HG02610 (cell line): Measurements from ENCODE around the gene BCL6.

Experiments
- ATAC-seq: cut with Tn5 transposase; IDR thresholded peaks from one replicate; pipeline ENCODE4 v1.9.1; 2021; ENCODE audit warnings: mild to moderate bottlenecking, moderate library complexity; ENCODE audit not compliant: unreplicated experiment

BCL6 gene

DNA sequence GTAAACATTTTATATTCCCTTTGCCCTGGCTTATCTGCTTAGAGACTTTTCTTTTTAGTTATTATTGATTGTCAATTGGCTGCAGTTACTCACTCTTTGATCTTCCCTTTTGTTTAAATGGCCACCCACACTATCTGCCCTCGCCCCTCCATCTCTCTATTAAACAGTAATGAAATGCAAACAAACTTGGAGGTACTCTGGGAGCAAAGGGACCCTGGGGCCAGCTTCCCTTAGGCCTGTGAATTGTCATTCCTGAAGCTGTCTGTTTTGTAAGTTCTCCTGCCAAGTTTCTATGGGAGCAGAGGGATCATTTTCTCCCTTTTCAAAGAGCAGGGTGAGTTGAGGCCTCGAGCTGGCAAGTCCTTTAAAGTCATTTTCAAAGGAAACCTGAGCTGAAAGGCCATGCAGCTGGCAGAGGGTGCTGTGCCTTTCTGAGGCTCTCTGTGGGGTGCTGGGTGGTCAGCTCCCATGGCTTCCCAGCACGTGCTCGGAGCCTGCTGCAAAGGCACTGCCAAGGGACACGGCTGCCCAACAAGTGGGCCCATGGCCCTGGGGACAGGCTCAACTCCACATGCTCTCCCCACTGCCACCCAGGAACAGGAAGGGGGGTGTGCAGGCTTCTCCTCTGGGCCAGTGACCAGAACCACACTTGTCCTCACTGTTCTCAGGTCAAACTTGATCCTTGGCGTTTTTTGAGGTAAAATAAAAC lies 25.5 kb downstream of the BCL6 start:
- ATAC-seq = no peak

DNA sequence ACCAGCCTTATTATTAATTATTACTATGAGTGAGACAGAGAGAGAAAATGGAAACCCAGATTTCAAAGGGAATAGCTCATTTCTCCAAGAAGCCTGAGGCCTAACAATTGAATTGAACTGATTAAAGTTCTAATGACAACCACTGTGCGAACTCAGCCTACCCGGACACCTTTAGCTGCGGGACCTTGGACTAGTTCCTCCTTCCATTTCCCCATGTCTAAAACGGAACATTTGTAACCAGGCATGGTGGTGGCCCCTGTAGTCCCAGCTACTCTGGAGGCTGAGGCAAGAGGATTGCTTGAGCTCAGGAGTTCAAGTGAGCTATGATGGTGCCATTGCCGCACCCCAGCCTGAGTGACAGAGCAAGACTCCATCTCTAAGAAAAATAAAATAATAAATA lies 26.5 kb downstream of the BCL6 start:
- no peak for ATAC-seq

DNA sequence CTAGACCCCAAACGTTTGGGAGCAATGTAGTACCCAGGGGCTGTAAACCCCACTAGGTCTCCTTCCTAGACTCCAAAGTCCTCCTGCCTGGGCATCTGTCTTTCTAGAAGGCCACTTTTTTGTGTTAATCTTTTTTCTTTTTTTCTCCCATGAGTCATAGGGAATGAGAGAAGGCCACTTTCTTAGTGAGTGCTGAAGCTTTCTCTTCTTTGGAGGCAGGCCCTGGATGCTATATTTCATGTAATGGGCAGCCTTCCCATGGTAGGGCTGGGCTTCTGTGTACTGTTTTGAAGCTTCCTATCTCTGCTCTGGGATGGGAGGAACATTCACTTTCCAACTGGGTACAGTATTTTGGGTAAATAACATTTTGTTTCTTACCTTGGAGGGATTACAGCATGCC lies 27.7 kb downstream of the BCL6 start:
- ATAC-seq = no peak

DNA sequence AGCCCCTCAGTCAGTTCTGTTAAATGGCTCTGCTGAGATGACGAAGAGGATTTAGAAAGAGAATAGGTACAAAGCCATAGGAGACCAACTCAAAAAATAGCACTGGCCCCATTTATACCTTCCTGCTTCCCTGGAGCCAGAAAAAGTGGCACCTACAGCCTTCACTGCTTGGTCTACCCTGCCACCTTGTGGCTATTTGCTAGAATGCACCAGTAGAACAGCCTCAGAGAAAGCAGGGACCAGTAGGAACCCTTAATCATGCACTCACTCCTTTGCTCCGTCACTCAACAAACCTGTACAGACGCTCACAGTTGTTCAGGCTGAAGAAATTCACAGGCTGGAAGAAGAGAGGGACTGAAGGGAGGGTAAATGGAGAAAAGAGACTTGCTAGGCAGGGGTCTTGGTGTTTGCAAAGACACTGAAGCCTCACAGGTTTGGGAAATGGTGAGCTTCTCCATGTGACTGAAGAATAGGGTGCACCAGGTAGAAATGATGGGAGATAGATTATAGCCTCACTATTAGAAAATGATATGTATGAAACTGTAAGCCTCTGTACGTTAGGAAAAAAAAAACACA lies 30.8 kb downstream of the BCL6 start:
- peak; percentile 82 for ATAC-seq

DNA sequence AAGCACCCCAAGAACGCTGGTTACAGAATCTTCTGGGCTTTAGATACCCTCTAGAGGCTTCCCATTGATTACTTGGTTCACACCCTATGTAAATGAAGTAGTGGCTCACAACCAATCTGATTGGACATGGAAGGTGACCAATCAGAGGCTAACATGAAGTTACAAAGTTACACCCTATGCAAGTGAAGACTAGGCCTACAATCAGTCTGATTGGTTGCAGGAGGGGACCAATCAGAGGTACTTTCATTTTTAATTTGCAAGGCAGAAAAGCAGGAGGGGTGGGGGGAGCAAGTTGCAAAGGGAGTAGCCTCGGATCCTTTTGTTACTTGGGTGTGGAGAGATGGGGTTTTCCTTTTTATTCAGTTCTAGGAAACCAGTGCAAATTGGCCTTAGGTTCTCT lies 31.8 kb downstream of the BCL6 start:
- ATAC-seq = no peak

DNA sequence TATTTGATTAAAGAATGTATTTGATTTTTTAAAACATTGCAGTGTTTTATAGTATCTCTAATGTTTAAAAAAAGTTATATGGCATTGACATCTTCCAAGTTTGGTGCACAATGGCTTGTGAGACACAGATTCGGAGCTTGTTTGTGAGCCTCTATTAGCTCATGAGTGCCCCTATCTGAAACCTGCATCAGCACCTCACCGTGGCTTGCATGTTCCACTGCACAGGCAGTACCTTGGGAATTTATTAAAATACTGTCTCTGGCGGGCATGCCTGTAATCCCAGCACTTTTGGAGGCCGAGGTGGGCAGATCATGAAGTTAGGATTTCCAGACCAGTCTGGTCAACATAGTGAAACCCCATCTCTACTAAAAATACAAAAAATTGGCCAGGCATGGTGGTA lies 36.1 kb downstream of the BCL6 start:
- no peak for ATAC-seq

DNA sequence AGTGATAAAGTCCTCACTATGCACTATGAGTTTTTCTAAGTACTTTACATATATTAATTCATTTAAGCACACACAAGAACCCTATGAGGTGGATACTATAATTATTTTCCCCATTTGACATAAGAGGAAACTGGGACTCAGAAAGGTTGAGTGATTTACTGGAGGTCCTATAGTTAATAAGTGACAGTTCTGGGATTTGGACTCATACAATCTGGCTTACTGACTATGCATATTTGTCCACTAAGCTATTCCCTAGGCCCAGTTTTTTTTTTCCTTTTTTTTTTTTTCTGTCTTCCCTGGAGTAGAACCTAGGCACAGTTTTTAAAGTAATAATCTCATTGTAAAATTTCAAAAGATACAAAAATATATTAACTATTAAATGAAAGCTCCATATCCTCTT lies 36.6 kb downstream of the BCL6 start:
- no peak for ATAC-seq

DNA sequence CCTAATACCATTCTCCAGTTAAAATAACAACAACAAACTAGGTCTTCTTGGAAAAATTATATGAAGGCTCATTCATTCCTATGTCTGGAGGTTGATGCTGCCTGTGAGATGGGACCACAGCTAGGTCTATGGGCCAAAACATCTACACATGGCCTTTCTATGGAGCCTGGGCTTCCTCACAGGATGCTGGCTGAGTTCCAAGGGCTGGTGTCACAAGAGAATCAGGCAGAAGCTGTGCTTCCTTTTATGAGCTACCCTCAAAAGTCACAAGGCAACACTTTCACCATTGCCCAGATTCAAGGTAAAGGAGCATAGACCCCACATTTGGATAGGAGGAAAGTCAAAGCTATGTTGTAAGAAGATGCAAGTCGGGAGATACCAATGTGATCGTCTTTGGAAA lies 38.3 kb downstream of the BCL6 start:
- ATAC-seq = no peak

DNA sequence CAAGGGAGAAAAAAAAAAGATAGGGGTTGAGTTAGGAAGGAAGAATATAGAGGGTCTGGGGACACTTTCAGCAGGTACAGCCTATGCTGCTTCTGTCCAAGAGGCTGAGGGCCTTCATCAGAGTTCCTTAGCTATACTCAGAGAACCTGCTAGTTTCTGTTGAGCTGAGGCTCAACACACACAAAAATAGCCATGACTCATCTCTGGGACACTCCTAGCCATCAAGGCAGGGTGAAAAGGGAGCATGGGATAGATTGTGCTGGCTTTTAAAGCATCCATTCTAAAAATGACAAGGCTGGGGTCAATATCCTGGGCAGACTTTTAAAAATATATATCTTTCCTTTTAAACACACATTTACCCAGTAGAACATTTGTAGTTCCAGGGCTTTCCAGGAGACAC lies 40.1 kb downstream of the BCL6 start:
- no peak for ATAC-seq

DNA sequence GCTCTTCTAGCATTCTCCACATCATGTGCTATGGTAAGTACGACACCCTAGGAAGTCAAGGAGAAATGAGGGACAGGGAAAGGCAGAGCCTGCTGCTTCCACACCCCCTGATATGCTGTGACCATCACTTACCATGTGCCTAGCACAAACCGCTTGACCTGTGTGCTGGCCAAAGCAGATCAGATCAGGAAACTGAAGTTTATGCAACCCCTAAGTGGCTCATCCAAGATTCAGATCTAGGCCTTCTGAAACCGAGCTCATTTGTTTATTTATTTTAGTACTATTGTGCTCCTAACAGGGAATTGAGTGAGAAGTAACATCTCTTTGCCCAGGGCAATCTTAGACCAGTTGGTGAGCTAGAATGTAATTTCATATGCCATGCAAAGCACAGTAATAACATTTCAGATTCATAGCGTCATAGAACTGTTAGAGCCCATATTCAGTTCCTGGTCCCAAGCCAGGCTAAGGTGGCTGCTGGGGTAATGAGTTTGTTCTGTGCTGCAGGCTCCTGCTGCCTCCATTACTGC lies 42.7 kb downstream of the BCL6 start, which contains the start of gene RTP2:
Gene RTP2, minus strand, starts transcription at position 51 of the 527 bp plus-strand sequence. CDS start 429 bp downstream, outside the sequence.
- no peak for ATAC-seq

DNA sequence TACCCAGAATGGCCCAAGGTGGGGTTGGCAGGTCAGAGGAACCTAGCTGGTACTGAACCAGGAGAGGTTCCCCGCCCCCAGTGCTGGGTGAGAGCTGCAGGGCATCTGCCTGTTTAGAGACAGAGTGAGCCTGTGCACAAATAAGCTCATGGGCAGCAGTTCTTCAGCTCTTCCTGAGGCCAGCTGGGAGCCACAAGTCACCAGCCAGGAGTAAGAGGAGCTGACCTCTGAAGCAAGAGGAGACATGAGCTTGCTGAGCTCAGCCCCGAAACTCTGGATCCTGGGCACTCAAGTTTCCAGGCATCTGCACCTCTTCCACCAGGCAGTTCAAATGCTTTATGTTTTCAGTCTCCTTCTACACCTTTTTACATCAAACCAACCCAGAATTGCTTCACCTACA lies 45.0 kb downstream of the BCL6 start:
- ATAC-seq = no peak

DNA sequence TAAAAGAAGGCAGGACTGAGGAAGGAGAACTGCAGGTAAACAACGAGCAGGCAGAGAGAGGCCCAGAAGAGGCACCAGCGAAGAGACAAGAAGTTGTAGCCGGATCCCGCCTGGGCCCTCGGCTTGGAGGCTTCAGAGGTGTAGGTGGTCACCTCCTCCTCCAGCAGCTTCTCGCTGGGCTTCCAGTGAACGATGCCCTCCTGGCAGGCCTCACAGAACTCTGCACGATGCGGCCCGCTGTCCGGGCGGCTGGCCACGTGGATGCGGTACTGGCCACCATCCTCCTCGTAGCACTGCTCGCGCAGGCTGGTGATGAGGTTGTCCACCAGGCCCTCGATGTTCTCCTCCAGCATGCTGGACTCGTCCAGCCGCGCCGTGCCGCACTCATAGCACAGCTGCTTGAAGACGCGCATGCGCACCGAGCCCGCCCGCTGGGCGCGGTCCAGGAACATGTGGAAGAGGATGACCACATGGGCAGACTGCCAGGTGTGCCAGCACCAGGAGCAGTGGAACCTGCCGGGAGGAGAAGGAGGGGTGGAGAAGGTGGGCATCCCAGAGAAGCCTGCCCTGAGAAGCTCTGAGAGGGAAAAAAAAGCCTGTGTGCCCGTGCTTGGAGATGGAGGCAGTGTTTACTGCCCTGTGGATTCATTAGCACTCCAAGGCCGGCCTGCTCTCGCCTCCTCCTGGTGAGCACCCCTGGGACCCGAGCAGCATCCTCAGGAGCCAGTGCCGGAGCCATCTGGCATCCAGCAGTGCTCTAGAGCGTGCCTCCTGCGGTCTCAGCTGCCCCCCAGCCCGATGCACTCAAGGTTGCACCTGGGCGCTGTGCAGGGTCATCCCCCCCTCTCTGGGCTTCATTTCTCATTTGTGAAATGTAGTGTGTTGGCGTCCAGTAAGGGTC lies 46.5 kb downstream of the BCL6 start:
- ATAC-seq = no peak

DNA sequence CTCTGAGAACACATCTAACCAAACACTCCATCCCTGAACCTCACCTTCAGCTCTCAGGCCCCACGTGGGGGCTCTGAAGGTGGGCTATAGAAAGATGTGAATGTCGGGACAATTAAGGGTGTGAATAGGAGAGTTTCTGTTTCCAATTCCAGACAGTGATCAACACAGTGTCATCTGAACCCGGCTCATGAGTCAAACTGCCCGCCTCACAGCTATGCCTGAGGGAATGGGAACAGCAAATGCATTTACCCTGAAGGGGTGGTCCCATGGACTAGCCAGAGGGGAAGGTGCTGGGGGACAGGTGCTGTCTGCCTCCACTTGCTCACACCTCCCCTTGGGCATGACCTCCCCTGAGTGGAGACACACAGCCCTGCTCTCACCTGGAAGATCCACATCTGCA lies 49.2 kb downstream of the BCL6 start:
- ATAC-seq = no peak

DNA sequence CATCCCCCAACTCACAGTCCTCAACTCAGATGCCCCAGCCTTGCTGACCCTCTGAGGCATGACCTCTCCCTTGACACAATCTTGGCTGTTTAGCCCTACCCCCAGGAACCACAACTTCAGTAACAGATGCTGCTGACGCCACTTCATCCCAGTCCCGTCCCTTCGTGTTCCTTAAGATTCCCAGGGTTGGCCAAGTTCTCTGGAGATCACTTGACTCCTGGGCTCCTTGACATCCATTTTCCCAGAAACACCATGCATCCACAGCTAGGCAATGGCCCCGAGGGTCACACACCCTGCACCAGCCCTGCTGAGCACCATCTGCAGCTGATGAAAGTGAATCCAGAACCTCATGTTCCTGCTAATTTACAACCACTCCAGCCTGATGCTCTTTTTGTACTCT lies 49.8 kb downstream of the BCL6 start:
- no peak for ATAC-seq

DNA sequence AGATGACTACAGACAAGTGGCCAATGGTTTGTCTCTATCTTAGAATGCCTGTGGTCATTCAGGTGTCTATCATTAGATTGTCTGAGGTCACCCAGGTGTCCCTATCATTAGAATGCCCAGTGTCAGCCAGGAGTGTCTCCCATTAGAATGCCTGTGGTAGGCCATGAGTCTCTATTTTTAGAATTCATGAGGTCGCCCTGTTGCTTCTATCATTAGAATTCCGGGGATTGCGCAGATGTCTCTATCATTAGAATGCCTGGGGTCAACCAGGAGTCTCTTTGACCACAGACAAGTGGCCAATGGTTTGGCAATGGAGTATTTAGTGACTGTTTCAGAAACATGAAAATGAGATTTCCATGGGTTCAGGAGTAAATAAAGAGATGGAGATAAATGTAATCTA lies 50.5 kb downstream of the BCL6 start:
- no peak for ATAC-seq

DNA sequence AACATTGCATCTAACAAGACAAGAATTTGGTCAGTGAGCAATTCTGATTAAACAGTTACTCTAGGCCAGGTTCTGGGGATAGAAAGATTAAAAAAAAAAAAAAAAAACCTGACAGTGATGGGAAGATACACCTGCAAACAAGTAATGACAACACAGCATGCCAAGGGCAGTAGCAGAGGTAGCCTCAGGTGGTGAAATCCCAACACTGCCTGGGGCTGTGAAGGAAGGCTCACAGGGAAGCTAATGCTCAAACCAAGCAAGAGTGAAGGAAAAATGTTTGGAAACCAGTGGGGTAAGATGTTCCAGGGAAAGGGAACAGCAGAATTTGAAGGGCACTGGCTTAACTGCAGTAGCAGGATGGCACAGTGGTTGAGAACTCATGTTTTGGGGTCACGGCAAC lies 51.8 kb downstream of the BCL6 start:
- ATAC-seq = no peak

DNA sequence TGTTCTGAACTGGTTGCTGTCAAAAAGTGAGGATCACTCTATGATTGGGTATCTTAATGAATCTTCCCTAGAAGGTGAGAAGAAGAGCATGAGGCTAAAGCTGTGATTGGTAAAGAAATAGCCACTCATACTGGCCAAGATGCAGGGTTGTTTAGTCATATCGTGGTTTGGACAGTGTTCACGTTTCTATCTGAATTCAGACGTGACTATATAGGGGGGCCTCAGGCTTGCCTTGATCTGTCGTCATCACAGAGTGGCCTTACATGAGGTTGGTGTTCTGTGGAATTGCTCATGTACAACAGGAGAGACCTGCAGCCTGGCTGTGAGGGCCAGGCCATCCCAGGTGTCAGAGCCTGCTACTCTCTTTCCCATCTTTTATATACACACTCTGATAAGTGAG lies 55.3 kb downstream of the BCL6 start:
- no peak for ATAC-seq

DNA sequence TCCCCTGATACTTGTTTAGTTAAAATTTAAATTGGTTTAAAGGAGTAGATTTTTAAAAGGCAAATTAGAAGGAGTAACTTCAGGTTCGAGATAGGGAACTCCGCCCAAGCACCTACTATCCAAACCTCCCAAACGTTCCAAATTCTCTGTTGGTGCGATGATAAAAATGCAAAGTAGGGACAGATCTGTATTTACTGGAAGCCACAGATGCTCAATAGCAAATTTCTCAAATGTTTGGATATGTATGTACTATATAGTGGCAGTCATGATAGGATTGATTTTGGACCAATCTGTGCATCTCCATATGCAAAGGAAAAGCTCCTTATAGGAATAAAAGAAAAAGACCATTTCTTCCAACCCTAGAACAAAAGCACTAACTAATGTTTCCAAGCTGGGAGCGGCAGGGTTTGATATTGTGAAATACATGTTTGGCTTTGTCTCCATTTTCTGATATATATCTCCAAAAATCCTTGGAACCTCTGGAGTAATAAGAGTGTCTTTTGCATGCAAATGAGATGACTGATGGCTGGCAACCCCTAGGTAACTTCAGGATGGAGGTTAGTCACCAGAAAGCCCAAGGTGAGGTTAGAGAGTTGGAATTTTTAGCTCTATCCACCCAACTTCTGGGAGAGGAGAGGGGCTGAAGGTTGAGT lies 58.5 kb downstream of the BCL6 start:
- ATAC-seq = no peak

DNA sequence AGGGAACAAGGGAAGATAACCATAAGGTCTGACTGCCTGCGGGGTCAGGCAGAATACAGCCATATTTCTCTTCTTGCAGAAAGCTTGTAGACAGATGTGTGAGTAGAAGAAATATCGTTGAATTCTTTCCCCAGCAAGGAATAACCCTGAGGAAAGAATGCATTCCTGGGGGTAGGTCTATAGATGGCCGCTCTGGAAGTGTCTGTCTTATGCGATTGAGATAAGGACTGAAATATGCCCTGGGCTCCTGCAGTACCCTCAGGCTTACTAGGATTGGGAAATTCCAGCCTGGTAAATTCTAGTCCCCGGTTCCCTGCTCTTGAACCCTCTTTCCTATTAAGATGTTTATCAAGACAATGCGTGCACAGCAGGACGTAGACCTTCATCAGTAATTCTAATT lies 59.3 kb downstream of the BCL6 start:
- no peak for ATAC-seq

DNA sequence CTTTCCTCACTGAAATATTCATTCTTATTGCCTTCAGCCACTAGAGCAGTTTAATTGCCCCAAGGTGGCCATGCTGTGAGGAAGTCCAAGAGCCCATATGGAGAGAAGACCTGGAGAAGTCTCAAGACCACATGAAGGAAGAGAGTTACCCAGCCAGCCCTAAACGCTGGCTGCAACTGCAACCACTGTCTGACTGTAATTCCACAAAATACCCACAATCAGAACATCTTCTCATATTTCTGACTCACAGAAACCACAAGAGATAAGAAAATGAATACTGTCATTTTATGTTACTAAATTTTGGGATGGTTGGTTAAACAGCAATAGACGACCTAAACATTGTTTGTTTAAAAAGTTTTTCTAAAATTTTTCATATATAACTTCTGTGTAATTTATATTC lies 60.4 kb downstream of the BCL6 start:
- ATAC-seq = no peak

DNA sequence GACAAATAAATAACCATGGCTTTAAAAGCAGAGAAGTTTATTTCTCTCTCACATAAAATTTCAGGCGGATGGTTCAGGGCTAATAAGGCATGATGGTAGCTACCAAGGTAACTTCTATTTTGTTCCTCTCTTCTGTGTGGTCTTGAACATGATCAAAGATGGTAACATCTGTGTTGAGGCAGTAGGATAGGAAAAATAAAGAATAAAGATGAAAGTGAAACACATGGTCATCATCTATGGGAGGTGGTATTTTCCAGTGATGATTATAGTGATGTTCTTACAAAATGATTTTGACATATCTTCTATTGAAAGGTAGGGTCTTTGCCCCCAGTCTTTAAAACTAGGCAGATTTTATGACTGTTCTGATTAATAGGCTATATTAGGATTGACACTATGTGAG lies 60.8 kb downstream of the BCL6 start:
- ATAC-seq = no peak
